GM18526 (cell line): ENCODE measurements around the gene ASPHD2.

Experiments
- POLR2A ChIP-seq: IDR thresholded peaks from 3 replicates; pipeline ENCODE4 v1.6.1; 2011; ENCODE audit not compliant: insufficient read length; ENCODE audit errors: extremely low read depth

Gene ASPHD2, protein sequence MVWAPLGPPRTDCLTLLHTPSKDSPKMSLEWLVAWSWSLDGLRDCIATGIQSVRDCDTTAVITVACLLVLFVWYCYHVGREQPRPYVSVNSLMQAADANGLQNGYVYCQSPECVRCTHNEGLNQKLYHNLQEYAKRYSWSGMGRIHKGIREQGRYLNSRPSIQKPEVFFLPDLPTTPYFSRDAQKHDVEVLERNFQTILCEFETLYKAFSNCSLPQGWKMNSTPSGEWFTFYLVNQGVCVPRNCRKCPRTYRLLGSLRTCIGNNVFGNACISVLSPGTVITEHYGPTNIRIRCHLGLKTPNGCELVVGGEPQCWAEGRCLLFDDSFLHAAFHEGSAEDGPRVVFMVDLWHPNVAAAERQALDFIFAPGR

DNA sequence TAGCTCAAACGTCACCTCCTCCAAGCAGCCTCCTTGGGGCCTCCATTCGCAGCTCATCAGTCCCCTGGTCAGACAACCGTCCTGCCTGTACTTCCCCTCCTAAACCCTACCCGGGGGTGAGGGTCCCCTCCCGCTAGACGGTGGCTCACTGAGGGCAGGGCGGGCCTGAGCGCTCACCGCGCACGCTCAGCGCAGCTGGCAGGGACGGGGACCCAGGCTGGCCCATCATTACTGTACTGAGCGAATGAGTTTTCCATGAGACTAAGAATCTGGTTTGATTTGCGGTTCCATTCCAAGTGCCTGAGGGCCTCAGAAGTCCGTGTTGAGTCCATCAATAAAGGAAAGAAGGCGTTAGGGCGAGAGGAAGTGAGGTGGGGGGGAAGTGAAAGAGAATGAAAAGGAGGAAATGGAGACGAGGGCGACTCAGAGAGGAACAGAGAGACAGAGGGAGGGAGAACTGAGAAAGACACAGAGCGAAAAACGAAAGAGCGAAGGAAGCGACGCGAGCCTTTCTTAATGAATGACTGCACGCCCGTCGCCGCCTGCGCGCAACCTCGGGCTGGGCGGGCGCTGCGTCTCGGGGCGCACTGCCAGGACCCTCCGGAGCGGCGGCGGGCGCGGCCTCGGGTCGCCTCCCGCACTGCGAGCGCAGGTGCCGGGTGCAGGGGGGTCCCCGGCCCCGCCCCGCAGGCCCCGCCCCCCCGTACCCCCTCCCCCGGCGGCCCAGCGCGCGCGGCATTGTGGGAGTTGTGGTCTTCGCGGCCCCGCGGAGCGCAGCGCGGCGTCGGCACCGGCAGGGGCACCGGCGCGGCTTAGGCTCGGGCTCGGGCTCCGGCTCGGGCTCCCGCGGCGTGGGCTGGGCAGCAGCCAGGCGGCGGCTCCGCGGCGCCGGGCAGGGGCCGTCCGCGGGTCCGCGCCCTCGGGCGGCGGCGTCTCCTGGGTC is at the start of gene ASPHD2:
Gene ASPHD2, plus strand, starts transcription at position 746 of the 943 bp plus-strand sequence. CDS start 4,356 bp downstream, outside the sequence.
- peak; percentile 54 for TF ChIP-seq POLR2A

- no peak for TF ChIP-seq POLR2A
Observed at GRCh38 chr22:26380072-26380830, 48.8 kb upstream of the ASPHD2 start.

DNA sequence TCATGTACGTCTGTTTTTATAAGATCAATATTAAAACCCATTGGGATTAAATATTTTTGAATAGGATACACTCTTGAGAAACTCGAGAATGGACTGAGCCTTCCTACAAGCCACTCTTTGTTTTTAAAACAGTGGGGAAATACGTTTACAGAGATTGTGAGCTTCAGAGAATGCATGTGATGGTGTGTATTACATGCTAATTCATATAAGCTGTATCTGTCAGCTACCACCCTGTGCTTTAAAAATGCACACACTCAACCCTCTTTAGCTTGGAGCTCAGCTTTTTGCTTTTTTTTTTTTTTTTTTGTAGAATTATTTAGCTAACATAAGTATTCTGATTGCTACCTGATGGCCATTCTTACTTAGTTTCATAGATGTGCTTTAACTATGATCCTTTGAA is 46.3 kb upstream of the ASPHD2 start:
- no peak for TF ChIP-seq POLR2A

GRCh38 chr22:26383968-26384556 is 45.0 kb upstream of the ASPHD2 start:
- TF ChIP-seq POLR2A, result no peak

- TF ChIP-seq POLR2A, result no peak
Observed at GRCh38 chr22:26385164-26385563, 43.9 kb upstream of the ASPHD2 start.

GRCh38 chr22:26389125-26389524 is 39.9 kb upstream of the ASPHD2 start:
- no peak for TF ChIP-seq POLR2A

- TF ChIP-seq POLR2A, result no peak
Observed at GRCh38 chr22:26391091-26391490, 38.0 kb upstream of the ASPHD2 start.

GRCh38 chr22:26391623-26392022 is 37.4 kb upstream of the ASPHD2 start:
- no peak for TF ChIP-seq POLR2A

DNA sequence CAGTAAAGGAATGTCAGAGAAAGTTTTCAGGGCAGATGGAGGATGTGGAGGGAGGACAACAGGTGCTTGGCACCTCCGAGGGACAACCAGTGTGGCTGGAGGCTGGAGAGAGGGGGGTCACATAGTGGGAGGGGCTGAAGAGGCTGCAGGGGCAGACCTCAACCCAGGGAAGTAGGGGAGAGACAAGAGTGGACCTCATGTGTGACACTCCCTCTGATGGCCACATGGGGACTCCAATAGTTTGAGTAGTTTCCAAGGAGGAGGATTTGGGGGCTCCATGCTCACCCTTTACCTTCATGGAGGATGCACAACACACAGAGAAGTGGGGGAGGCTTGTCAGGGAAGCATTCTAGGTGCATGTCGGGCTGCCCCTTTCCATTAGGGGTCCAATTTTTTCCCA is 35.1 kb upstream of the ASPHD2 start:
- no peak for TF ChIP-seq POLR2A

DNA sequence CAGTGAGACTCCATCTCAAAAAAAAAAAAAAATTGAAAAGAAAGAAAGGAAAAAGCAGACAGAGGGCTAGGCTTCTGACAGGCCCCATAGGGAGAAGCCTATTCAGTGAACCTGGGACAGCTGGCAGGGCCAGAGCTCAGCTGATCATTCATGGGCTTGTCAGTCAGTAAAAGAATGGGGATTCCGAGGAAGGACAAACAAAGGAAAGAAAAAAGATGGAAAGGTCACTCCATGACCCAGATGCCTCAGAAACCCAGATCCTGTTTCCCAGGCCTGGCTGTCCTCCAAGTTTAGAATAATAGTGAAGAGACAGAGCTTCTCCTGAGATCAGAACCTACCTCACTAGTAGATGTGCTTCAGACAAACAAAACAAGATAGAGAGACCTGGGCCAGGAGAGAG is 34.3 kb upstream of the ASPHD2 start:
- TF ChIP-seq POLR2A, result no peak

- TF ChIP-seq POLR2A, result no peak
Observed at GRCh38 chr22:26395926-26396325, 33.1 kb upstream of the ASPHD2 start.

- no peak for TF ChIP-seq POLR2A
Observed at GRCh38 chr22:26398741-26399153, 30.3 kb upstream of the ASPHD2 start.

DNA sequence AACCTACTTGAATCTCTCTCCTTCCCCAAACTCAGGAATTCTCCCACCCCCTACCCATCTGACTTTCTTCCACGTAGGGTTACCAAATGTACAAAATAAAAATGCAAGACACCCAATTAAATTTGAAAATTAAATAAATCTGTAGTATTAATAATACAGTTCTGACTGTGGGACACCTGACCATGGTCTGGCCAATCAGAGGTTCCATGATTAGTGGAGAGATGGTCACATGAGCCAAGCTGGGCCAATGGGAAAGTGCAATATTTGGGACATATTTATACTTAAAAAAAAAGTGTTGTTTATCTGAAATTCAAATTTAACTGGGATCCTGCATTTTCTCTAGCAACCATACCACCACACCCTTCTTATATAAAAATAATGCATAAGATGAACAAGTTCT is 29.8 kb upstream of the ASPHD2 start:
- no peak for TF ChIP-seq POLR2A

DNA sequence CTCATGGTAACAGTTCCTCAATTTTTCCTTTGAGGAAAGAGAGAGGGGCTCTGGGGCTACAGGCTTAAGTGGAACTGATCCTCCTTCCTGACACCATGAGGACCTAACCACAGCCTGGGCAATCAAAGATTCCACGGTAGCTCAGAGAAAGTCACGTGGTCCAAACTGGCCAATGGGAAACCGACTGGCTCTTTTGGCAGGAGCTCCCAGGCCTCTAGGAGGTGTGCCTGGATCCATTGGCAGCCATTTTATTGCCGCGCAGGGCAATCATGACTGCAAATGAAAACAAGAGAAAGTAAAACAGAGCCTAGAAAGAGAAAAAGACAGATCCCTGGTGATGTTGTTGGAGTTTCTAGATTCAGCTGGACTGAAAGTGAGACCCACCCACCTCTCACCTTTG is 27.3 kb upstream of the ASPHD2 start:
- TF ChIP-seq POLR2A, result no peak

DNA sequence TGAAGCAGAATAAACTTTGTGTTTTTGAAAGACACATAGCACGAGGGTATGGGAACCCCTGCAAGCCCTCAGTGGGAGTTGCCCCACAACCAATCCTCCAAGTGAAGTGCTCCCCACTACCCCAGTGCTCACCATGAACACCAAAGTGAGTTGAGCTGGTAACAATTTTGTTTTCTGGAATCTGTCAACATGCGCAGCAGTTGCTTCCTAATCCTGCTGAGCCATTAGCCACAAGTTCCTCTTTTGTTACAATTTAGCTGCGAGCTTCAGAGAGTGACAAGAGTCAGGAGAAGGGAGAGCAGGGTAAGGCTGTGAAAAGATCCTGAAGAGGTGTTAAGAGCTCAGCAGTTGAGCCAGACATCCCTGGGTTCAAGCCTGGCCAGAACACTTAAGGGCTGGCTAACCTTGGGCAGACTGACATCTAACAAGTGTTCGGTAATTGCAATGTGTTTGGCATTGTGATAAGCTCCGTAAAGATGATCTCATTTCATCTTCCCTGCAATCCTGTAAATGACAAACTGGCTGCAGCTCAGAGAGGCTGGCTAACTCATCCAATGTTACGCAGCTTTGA is 24.1 kb upstream of the ASPHD2 start:
- TF ChIP-seq POLR2A, result no peak
